Astrocyte of the spinal cord (primary cell): ENCODE measurements around the gene DDAH1.
A peak's percentile ranks its signal among the peaks of the same experiment; 100 is the strongest.

ENCODE experiments used
- DNase-seq: peaks from one replicate; pipeline ENCODE4 v3.0.0; 2011; ENCODE audit warnings: low read depth, low spot score
- H3K4me3 ChIP-seq: 2 replicates; pipeline ENCODE4 v1.5.1; 2011; ENCODE audit warnings: low read depth, mild to moderate bottlenecking, low read length, moderate library complexity
- CTCF ChIP-seq: IDR thresholded peaks from 2 replicates; pipeline ENCODE4 v1.5.1; 2012; ENCODE audit warnings: low read depth, mild to moderate bottlenecking, low read length, inconsistent platforms
- in situ Hi-C: cut with HindIII; loops from 2 replicates; pipeline ENCODE4 v1.10.0; 2017; ENCODE audit warnings: low sequenced_read_pairs

DDAH1 gene

GRCh38 chr1:85276215-85276977 lies 188.6 kb downstream of the DDAH1 start, which contains the start of gene BCL10:
Gene BCL10 (minus strand): TSS chr1:85276632. CDS start chr1:85276352, 280 bp downstream.
- H3K4me3 ChIP-seq = peak within 1 kb of the TSS; percentile 96
- peak; percentile 99 for DNase-seq
- no peak for TF ChIP-seq CTCF
- in situ Hi-C loops = no loop called here

DNA sequence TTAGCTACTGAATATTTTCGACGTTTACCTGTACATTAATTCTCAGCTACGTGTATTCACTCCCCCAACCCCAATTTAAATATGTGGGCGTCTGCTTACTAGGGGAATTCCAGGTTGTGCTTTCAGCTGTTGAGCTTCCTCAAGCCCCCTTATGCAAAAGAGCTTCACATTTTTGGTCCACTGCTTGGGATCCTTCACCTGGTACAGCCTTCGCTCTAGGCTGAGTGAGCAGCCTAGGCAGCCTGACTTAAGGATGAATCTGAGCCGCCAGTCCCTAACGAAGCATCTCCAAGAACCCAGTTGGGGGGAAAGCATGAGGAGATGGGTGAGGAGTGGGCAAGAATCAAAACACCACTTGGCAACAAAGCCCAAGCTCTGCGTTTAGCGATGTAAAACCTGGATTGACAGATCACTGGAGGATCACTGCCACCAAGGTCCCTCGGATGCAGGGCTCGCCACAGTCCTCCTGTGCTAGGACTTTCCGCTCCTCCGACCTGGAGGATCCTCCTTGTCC lies 189.2 kb downstream of the DDAH1 start:
- in situ Hi-C loops = no loop called here
- H3K4me3 ChIP-seq = peak overlapping the region; percentile 96
- TF ChIP-seq CTCF = no peak
- no peak for DNase-seq

DNA sequence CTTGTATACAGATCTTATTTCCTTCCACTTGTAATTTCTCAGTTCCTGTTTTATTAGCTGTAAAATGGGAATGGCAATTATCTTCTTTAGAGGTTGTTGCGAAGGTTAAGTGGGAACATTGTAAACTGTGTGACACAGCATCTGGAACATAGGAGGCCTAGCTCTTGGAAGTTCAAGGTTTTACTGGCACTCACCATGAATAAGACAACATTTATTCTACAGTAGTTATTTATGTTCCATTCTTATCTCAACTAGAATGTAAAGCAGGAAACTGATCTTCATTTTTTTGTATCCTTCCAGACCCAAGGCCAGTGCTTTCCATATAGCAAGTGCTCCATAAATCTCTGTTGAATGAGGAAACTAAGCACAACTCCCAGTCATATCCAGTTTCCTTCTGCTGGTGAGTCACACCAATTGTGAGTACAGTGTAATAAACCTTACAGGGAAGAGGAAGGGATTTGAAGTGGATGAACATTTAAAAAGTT lies 189.9 kb downstream of the DDAH1 start:
- no peak for TF ChIP-seq CTCF
- in situ Hi-C loops = no loop called here
- H3K4me3 ChIP-seq = peak overlapping the region; percentile 96
- peak; percentile 79 for DNase-seq

GRCh38 chr1:85273397-85273796 lies 191.6 kb downstream of the DDAH1 start:
- no peak for TF ChIP-seq CTCF
- in situ Hi-C loops = no loop called here
- no peak for DNase-seq
- H3K4me3 ChIP-seq = no peak overlapping the region

DNA sequence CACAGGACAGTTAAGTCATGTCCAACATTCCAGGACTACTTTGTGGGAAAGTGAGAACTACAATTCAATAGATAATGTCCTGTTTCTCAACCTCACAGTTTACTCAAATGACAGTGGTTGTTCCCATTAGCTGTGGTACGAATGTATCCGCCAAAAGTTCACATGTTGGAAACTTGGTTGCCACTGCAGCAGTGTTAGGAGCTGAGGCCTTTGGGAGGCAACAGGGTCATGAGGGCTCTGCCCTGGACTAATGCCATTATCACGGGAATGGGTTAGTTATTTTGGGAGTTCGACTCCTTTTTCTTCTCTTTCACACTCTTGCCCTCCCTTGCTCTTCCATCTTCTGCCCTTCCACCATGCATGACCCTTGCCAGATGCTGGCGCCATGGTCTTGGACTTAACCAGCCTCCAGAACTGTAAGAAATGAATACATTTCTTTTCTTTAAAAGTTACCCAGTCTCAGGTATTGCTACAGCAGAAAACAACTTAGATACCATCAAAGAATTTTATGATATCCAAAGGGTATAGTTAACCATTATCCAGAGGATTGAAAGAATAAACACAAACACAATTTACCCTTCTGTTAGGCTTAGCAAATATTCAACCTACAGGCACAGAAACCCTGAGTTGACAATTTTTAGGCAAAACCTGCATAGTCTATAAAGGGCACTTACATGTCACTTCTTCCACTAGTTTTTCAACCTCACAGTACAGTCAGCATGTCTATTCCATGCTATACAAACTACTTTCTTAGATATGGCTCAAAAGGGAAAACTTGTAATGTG lies 196.0 kb downstream of the DDAH1 start:
- no peak for DNase-seq
- TF ChIP-seq CTCF = no peak
- in situ Hi-C loops = no loop called here
- no peak overlapping the region for H3K4me3 ChIP-seq
